Kidney glomerular epithelial cell (primary cell): Measurements from ENCODE around the gene DNM3.
"Not testable (repeated sequence)": the region's sequence is repeated elsewhere in the genome, so short reads cannot be mapped to it uniquely, and the experiment has no call there.

Source experiments
- DNase-seq: peaks from one replicate; lab custom pipeline; 2025; lab: John Stamatoyannopoulos, UW

Gene DNM3

GRCh38 chr1:172277989-172278388, 436.7 kb downstream of the DNM3 start:
- DNase-seq, result no peak

- no peak for DNase-seq
Measured at GRCh38 chr1:172278478-172278877, 437.2 kb downstream of the DNM3 start.

GRCh38 chr1:172279939-172280636, 438.8 kb downstream of the DNM3 start:
- no peak for DNase-seq

GRCh38 chr1:172283766-172284165, 442.5 kb downstream of the DNM3 start:
- no peak for DNase-seq

- DNase-seq, result peak; percentile 21
Measured at GRCh38 chr1:172286629-172287076, 445.4 kb downstream of the DNM3 start.

- no peak for DNase-seq
Measured at GRCh38 chr1:172287208-172287607, 445.9 kb downstream of the DNM3 start.

- no peak for DNase-seq
Measured at GRCh38 chr1:172288581-172288980, 447.3 kb downstream of the DNM3 start.

GRCh38 chr1:172289448-172289847, 448.1 kb downstream of the DNM3 start:
- DNase-seq, result no peak

GRCh38 chr1:172292840-172293239, 451.5 kb downstream of the DNM3 start:
- DNase-seq, result no peak

GRCh38 chr1:172293429-172293828, 452.1 kb downstream of the DNM3 start:
- DNase-seq, result no peak

GRCh38 chr1:172298141-172298540, 456.8 kb downstream of the DNM3 start:
- no peak for DNase-seq

GRCh38 chr1:172298911-172299310, 457.6 kb downstream of the DNM3 start:
- no peak for DNase-seq

- no peak for DNase-seq
Measured at GRCh38 chr1:172299515-172299914, 458.2 kb downstream of the DNM3 start.

- not testable (repeated sequence) for DNase-seq
Measured at GRCh38 chr1:172307508-172307907, 466.2 kb downstream of the DNM3 start.

- DNase-seq, result no peak
Measured at GRCh38 chr1:172308142-172308541, 466.8 kb downstream of the DNM3 start.

- no peak for DNase-seq
Measured at GRCh38 chr1:172308577-172308976, 467.3 kb downstream of the DNM3 start.

GRCh38 chr1:172320733-172321132, 479.4 kb downstream of the DNM3 start:
- no peak for DNase-seq

- no peak for DNase-seq
Measured at GRCh38 chr1:172321451-172321850, 480.2 kb downstream of the DNM3 start.

GRCh38 chr1:172322219-172323061, 481.1 kb downstream of the DNM3 start:
- peak; percentile 84 for DNase-seq

GRCh38 chr1:172323686-172324085, 482.4 kb downstream of the DNM3 start:
- no peak for DNase-seq

- no peak for DNase-seq
Measured at GRCh38 chr1:172324086-172324485, 482.8 kb downstream of the DNM3 start.

- DNase-seq, result no peak
Measured at GRCh38 chr1:172324761-172325160, 483.5 kb downstream of the DNM3 start.

- DNase-seq, result no peak
Measured at GRCh38 chr1:172325531-172325930, 484.2 kb downstream of the DNM3 start.
